Body of pancreas (tissue), 4 donors: ENCODE results near the gene SARM1.

Source experiments
- POLR2A ChIP-seq, 3 donors: fragments of 450-650 bp; IDR thresholded peaks; one replicate each; pipeline ENCODE4 v1.6.1; 2016; ENCODE audit warnings: antibody characterized with exemption in 3 of 3, mild to moderate bottlenecking in 2 of 3
- TF ChIP-seq, protein P1 (sequence below), 7 experiments: fragments of 450-650 bp in 4 of 7; fragments of 200-600 bp in 3 of 7; sonication (generic) in 3 of 7; IDR thresholded peaks; one replicate each; pipeline ENCODE4 v1.5.1; 2016 to 2019; ENCODE audit warnings: antibody characterized with exemption in 7 of 7

GRCh38 chr17:28333083-28333746 is 38.3 kb upstream of the SARM1 start:
- TF ChIP-seq, protein P1, sequence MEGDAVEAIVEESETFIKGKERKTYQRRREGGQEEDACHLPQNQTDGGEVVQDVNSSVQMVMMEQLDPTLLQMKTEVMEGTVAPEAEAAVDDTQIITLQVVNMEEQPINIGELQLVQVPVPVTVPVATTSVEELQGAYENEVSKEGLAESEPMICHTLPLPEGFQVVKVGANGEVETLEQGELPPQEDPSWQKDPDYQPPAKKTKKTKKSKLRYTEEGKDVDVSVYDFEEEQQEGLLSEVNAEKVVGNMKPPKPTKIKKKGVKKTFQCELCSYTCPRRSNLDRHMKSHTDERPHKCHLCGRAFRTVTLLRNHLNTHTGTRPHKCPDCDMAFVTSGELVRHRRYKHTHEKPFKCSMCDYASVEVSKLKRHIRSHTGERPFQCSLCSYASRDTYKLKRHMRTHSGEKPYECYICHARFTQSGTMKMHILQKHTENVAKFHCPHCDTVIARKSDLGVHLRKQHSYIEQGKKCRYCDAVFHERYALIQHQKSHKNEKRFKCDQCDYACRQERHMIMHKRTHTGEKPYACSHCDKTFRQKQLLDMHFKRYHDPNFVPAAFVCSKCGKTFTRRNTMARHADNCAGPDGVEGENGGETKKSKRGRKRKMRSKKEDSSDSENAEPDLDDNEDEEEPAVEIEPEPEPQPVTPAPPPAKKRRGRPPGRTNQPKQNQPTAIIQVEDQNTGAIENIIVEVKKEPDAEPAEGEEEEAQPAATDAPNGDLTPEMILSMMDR (IDR thresholded peaks at IDR 0.05), result no peak
- TF ChIP-seq POLR2A (IDR thresholded peaks at IDR 0.05), result no peak
